AG04450 (cell line): ENCODE results near the gene CDCA5. TPM values are rescaled to one million over a fixed set of nuclear protein-coding genes. Genes with fewer than 3 reads are reported as not detected.
A peak's percentile ranks its signal among the peaks of the same experiment; 100 is the strongest.
"Not testable (repeated sequence)": the region's sequence is repeated elsewhere in the genome, so short reads cannot be mapped to it uniquely, and the experiment has no call there.

Source experiments
- CTCF ChIA-PET: fragments of 300-600, 350-600 bp; formaldehyde crosslinking; extraction: SDS; loops from one replicate; lab custom pipeline; 2022; ENCODE audit warnings: antibody characterized with exemption, inconsistent platforms; lab: Charles Lee
- POLR2A ChIA-PET: fragments of 350-600 bp; formaldehyde crosslinking; extraction: SDS; loops from one replicate; lab custom pipeline; 2021; ENCODE audit warnings: antibody characterized with exemption, inconsistent platforms; lab: Yijun Ruan, JAX
- DNase-seq: peaks from one replicate; pipeline ENCODE4 v3.0.0-alpha.2; 2011; ENCODE audit warnings: low read depth, low spot score
- H3K27ac ChIP-seq: one replicate; pipeline ENCODE4 v1.5.1; 2012; ENCODE audit warnings: low read depth, low read length, control low read depth
- H3K27me3 ChIP-seq: one replicate; pipeline ENCODE4 v1.6.0; 2012; ENCODE audit warnings: low read length; ENCODE audit not compliant: control insufficient read depth, insufficient read depth
- H3K4me3 ChIP-seq: 2 replicates; pipeline ENCODE4 v1.5.1; 2011; ENCODE audit warnings: mild to moderate bottlenecking, low read depth, low read length, control low read depth
- H3K9me3 ChIP-seq: 2 replicates; pipeline ENCODE4 v1.5.1; 2012; ENCODE audit warnings: low read length; ENCODE audit not compliant: control insufficient read depth, insufficient read depth
- CTCF ChIP-seq: IDR thresholded peaks from 2 replicates; pipeline ENCODE4 v1.5.1; 2011; ENCODE audit warnings: low read depth, low read length, control low read depth, inconsistent platforms
- polyA plus RNA-seq: library from polyadenylated mRNA; depleted of rRNA; stranded (reverse); fragments of >200 nt; gene quantifications from 2 replicates; pipeline ENCODE4 v1.2.3, GENCODE V29; 2011

CDCA5 gene
- polyA plus RNA-seq, 1 experiment: 5.2 TPM

GRCh38 chr11:65121865-65122696 is 38.2 kb upstream of the CDCA5 start, which contains the start of the genes FAU and MRPL49:
TSS of gene FAU (minus strand) at chr11:65122134. CDS start at chr11:65121813, 321 bp downstream.
TSS of gene MRPL49 (plus strand) at chr11:65122321. CDS start at chr11:65122347, 26 bp downstream.
- no peak for TF ChIP-seq CTCF
- H3K4me3 ChIP-seq: peak within 1 kb of the TSS; percentile 99
- H3K9me3 ChIP-seq: peaks cover 3% of the 10 kb centered on the region; the same call in 1 of the 2 replicates
- CTCF ChIA-PET: interaction anchor here (0.7 to 1.1 kb wide), 2 partner anchors 9 to 119 kb away, joined by 3 to 6 read pairs; no protein-coding TSS in a partner anchor
- no peaks in the 10 kb centered on the region for H3K27me3 ChIP-seq
- peak within 1 kb of the TSS; percentile 82 for H3K27ac ChIP-seq
- POLR2A ChIA-PET: interaction anchor here (0.5 to 1.6 kb wide), 8 partner anchors 8 to 203 kb away, joined by 3 to 20 read pairs (median 4); partner anchors contain the start of gene SYVN1
- DNase-seq: peak; percentile 88

GRCh38 chr11:65121447-65121864 is 37.6 kb upstream of the CDCA5 start:
- Histone ChIP-seq H3K9me3 (peaks cover 3% of the 10 kb centered on the region; the same call in 1 of the 2 replicates), H3K4me3 (peak overlapping the region; percentile 99), H3K27me3 (no peaks in the 10 kb centered on the region), H3K27ac (peak overlapping the region; percentile 57)
- no peak for TF ChIP-seq CTCF
- no peak for DNase-seq
- ChIA-PET POLR2A (interaction anchor here (1.0 to 1.6 kb wide), 4 partner anchors 9 to 25 kb away, joined by 3 to 20 read pairs (median 4); partner anchors contain the start of gene SYVN1), CTCF (interaction anchor here (1.1 to 1.2 kb wide), 2 partner anchors 9 to 107 kb away, joined by 3 to 6 read pairs; partner anchors contain the start of gene ARL2)

GRCh38 chr11:65120831-65121230 is 37.0 kb upstream of the CDCA5 start:
- Histone ChIP-seq H3K27me3 (no peaks in the 10 kb centered on the region), H3K4me3 (peak overlapping the region; percentile 99), H3K27ac (no peak overlapping the region), H3K9me3 (peaks cover 3% of the 10 kb centered on the region; the same call in 1 of the 2 replicates)
- ChIA-PET POLR2A (no interaction called here), CTCF (interaction anchor here (0.9 to 1.2 kb wide), 2 partner anchors 9 to 107 kb away, joined by 3 read pairs; partner anchors contain the start of genes ARL2 and TM7SF2)
- no peak for DNase-seq
- no peak for TF ChIP-seq CTCF

GRCh38 chr11:65119670-65119995 is 35.8 kb upstream of the CDCA5 start:
- CTCF ChIA-PET: no interaction called here
- DNase-seq: no peak
- no peak overlapping the region for H3K4me3 ChIP-seq
- peaks cover 3% of the 10 kb centered on the region; the same call in 1 of the 2 replicates for H3K9me3 ChIP-seq
- no peak for TF ChIP-seq CTCF
- POLR2A ChIA-PET: no interaction called here
- no peak overlapping the region for H3K27ac ChIP-seq
- no peaks in the 10 kb centered on the region for H3K27me3 ChIP-seq

- H3K4me3 ChIP-seq, DNase-seq, H3K9me3 ChIP-seq, H3K27me3 ChIP-seq: not testable (repeated sequence)
- POLR2A ChIA-PET: interaction anchor here (2.7 kb wide), 1 partner anchor 15 kb away, joined by 14 read pairs; the partner anchor contains the start of gene SYVN1
- peak overlapping the region; percentile 2 for H3K27ac ChIP-seq
- CTCF ChIA-PET: interaction anchor here (0.7 to 1.2 kb wide), 5 partner anchors 9 to 250 kb away, joined by 3 to 8 read pairs (median 3); no protein-coding TSS in a partner anchor
These were observed 35.2 kb upstream of the CDCA5 start for GRCh38 chr11:65118891-65119669.
